Vagina (tissue), 2 donors: Measurements from ENCODE around the gene IL1RAPL1. TPM values are rescaled to one million over a fixed set of nuclear protein-coding genes. Genes with fewer than 3 reads are reported as not detected.

ENCODE experiments used
- DNase-seq, 2 donors: peaks; one replicate each; pipeline ENCODE4 v3.0.0-alpha.2; 2017; ENCODE audit errors: extremely low spot score in 2 of 2
- H3K27ac ChIP-seq: fragments of 200-600 bp; sonication (generic); one replicate; pipeline ENCODE4 v1.5.1; 2019
- H3K27me3 ChIP-seq: fragments of 200-600 bp; sonication (generic); one replicate; pipeline ENCODE4 v1.5.1; 2019
- H3K36me3 ChIP-seq, 2 donors: fragments of 200-600 bp; sonication (generic); one replicate each; pipeline ENCODE4 v1.5.1; 2017 to 2019
- H3K4me1 ChIP-seq: fragments of 200-600 bp; sonication (generic); one replicate; pipeline ENCODE4 v1.5.1; 2019
- H3K4me3 ChIP-seq, 2 donors: fragments of 200-600 bp; sonication (generic); 1 replicate in 1 of 2; 2 replicates in 1 of 2; pipeline ENCODE4 v1.5.1; 2016 to 2019
- H3K9me3 ChIP-seq: fragments of 200-600 bp; sonication (generic); one replicate; pipeline ENCODE4 v1.5.1; 2019
- POLR2A ChIP-seq, 2 donors: fragments of 450-650 bp; IDR thresholded peaks; one replicate each; pipeline ENCODE4 v1.6.1; 2017; ENCODE audit warnings: antibody characterized with exemption in 2 of 2, mild to moderate bottlenecking in 2 of 2, moderate library complexity in 2 of 2
- POLR2AphosphoS5 ChIP-seq, 2 donors: sonication (generic); formaldehyde crosslinking; IDR thresholded peaks; one replicate each; pipeline ENCODE4 v1.9.0; 2017; ENCODE audit warnings: antibody characterized with exemption in 2 of 2, mild to moderate bottlenecking in 2 of 2, low read depth in 1 of 2; ENCODE audit not compliant: insufficient read depth in 1 of 2
- intact Hi-C: fragments of 100-400 bp; cut with DNase I; formaldehyde crosslinking; loops from one replicate; pipeline ENCODE4 v1.15.1; 2023
- total RNA-seq: library from RNA; depleted of rRNA; stranded (reverse); fragments of >200 nt; gene quantifications from one replicate; pipeline ENCODE4 v1.2.3, GENCODE V29; 2016
- TF ChIP-seq, protein P1 (sequence below), 3 experiments: fragments of 450-650 bp in 2 of 3; fragments of 200-600 bp in 1 of 3; sonication (generic) in 1 of 3; IDR thresholded peaks; one replicate each; pipeline ENCODE4 v1.5.1; 2017 to 2019; ENCODE audit warnings: antibody characterized with exemption in 3 of 3, mild to moderate bottlenecking in 2 of 3, moderate library complexity in 2 of 3

IL1RAPL1 gene
- total RNA-seq, 1 donor from 2014 or later, result not detected

DNA sequence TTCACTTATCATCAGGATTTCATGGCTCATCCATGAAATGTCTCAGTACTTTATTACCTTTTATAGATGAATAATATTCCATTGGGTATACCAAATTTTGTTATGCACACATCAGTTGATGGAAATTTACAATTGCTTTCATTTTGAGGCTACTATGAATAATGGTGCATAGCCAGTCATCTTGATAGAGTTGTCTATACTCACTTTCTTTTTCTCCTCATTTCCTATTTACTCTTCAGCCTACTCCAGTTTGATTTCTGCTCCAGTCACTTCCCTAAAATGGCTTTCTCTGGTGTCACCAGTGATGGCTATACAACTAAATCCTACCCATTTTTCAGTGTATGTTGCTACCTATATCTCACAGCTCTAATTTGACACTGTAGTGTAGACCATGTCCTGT is 884.6 kb downstream of the IL1RAPL1 start:
- H3K4me1 ChIP-seq, result no peaks in the 10 kb centered on the region
- no peaks in the 10 kb centered on the region for H3K36me3 ChIP-seq
- no peaks in the 10 kb centered on the region for H3K27me3 ChIP-seq
- intact Hi-C loops, result no loop called here
- H3K27ac ChIP-seq, result no peak overlapping the region
- DNase-seq, result no peak
- H3K4me3 ChIP-seq, result no peak overlapping the region
- TF ChIP-seq, protein P1, sequence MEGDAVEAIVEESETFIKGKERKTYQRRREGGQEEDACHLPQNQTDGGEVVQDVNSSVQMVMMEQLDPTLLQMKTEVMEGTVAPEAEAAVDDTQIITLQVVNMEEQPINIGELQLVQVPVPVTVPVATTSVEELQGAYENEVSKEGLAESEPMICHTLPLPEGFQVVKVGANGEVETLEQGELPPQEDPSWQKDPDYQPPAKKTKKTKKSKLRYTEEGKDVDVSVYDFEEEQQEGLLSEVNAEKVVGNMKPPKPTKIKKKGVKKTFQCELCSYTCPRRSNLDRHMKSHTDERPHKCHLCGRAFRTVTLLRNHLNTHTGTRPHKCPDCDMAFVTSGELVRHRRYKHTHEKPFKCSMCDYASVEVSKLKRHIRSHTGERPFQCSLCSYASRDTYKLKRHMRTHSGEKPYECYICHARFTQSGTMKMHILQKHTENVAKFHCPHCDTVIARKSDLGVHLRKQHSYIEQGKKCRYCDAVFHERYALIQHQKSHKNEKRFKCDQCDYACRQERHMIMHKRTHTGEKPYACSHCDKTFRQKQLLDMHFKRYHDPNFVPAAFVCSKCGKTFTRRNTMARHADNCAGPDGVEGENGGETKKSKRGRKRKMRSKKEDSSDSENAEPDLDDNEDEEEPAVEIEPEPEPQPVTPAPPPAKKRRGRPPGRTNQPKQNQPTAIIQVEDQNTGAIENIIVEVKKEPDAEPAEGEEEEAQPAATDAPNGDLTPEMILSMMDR (IDR thresholded peaks at IDR 0.05), result no peak
- no peak for TF ChIP-seq POLR2A (IDR thresholded peaks at IDR 0.05)
- no peak for TF ChIP-seq POLR2AphosphoS5 (IDR thresholded peaks at IDR 0.05; ENCODE audit: insufficient read depth in 1 of 2, low read depth in 1 of 2)
- H3K9me3 ChIP-seq, result no peaks in the 10 kb centered on the region

DNA sequence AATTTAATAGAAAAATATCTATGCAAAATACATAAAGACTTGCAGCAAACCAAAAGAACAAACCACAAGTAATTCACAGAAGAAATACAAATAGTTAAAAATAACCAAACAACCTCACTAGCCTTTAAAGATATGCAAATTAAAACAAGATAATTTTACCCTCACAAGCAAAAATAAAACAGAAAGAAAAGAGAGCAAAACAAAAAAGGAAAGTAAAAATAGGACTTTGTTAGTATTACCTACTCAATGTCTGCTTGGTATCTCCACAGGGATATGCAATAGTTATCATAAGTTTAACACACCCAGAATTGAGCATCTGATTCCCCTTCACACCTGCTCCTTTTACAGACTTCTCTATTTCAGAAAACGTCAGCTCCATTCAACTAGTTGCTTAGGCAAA is 890.6 kb downstream of the IL1RAPL1 start:
- TF ChIP-seq POLR2A (IDR thresholded peaks at IDR 0.05) (no peak), POLR2AphosphoS5 (IDR thresholded peaks at IDR 0.05; ENCODE audit: insufficient read depth in 1 of 2, low read depth in 1 of 2) (no peak)
- TF ChIP-seq, protein P1 (IDR thresholded peaks at IDR 0.05), result no peak
- H3K4me3 ChIP-seq, result no peak overlapping the region
- no peaks in the 10 kb centered on the region for H3K9me3 ChIP-seq
- H3K36me3 ChIP-seq, result no peaks in the 10 kb centered on the region
- no peak overlapping the region for H3K27ac ChIP-seq
- intact Hi-C loops, result no loop called here
- H3K4me1 ChIP-seq, result no peaks in the 10 kb centered on the region
- DNase-seq, result no peak
- H3K27me3 ChIP-seq, result no peaks in the 10 kb centered on the region

DNA sequence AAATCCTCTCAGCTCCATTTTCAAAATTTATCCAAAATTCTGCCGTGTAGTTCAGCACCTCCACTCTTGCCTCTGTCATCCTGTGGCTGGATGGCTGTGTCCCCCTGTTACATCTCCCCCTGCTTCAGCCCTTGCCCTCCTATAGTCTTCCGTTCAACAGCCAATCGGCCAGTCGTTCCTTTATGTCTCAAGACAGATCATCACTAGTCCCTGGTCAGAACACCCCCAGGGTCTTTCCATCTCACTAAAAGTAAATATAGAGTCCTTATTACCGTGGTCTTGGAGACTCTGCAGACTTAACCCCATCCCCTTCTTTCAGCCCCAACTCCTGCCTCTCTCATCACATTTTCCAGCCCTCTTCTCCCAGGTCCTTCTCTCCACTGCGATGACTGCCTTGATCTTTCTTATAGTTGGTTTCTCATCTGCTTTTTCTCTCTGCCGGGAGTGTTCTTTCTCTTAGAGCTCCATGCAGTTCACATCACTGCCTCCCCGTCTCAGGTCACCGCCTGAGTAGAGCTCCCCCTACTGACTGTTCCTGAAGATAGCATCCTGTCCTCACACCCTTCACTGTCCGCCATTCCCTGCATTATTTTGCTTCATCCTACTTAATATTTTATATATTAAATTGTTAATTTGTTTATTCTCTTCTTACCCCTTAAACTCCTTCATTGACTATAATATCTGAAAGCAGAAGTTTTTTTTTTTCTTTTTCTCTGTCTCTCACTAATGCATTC is 891.3 kb downstream of the IL1RAPL1 start:
- intact Hi-C loops, result no loop called here
- no peak for DNase-seq
- TF ChIP-seq POLR2AphosphoS5 (IDR thresholded peaks at IDR 0.05; ENCODE audit: insufficient read depth in 1 of 2, low read depth in 1 of 2) (no peak), POLR2A (IDR thresholded peaks at IDR 0.05) (no peak)
- TF ChIP-seq, protein P1 (IDR thresholded peaks at IDR 0.05), result no peak
- Histone ChIP-seq H3K9me3 (no peaks in the 10 kb centered on the region), H3K27ac (no peak overlapping the region), H3K4me3 (no peak overlapping the region), H3K27me3 (no peaks in the 10 kb centered on the region), H3K4me1 (no peaks in the 10 kb centered on the region), H3K36me3 (no peaks in the 10 kb centered on the region)

DNA sequence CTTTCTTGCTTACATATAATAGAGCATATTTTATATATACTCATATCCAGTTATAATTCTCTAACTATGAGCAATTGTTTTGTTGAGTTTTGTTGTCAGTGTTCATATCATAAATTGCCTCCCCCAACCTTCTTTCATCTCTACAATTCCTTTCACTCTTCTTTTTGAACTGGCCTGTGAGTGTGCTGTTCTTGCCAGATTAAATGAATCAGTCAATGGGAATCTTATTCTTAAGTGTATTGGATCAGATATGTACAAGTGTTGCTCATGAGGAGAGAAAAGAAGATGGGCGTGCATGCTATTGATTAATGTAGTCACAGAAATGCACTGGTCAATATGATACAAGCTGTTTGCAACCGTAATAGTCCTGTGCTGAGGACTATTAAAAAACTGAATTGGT is 900.0 kb downstream of the IL1RAPL1 start:
- no peak for DNase-seq
- H3K9me3 ChIP-seq, result no peaks in the 10 kb centered on the region
- intact Hi-C loops, result no loop called here

DNA sequence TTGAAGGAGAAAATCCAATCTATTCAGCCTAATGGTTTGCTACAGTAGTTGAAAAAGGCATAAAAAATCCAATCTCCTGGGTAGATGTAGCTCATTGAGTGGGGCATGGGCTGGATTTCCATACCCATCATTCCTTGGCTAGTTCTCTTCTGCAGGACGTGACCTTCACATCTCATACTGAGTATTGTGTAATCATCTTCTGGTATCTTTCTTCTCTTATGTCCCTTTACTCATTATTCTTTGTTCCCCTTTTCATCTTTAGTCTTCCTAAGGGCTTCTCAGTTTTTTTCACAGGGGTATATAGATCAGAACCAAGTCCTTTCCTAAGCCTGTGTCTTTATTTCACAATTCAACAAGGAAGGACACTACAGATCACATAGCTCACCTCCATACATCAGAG is 900.5 kb downstream of the IL1RAPL1 start:
- no peak overlapping the region for H3K27ac ChIP-seq
- no peaks in the 10 kb centered on the region for H3K9me3 ChIP-seq
- no peak overlapping the region for H3K4me3 ChIP-seq
- TF ChIP-seq POLR2AphosphoS5 (IDR thresholded peaks at IDR 0.05; ENCODE audit: insufficient read depth in 1 of 2, low read depth in 1 of 2) (no peak), POLR2A (IDR thresholded peaks at IDR 0.05) (no peak)
- TF ChIP-seq, protein P1 (IDR thresholded peaks at IDR 0.05), result no peak
- H3K36me3 ChIP-seq, result no peaks in the 10 kb centered on the region
- no peak for DNase-seq
- no peaks in the 10 kb centered on the region for H3K27me3 ChIP-seq
- intact Hi-C loops, result no loop called here
- H3K4me1 ChIP-seq, result no peaks in the 10 kb centered on the region

More for the DNA sequence above, 900.0 kb downstream of the IL1RAPL1 start:
- TF ChIP-seq POLR2A (IDR thresholded peaks at IDR 0.05) (no peak), POLR2AphosphoS5 (IDR thresholded peaks at IDR 0.05; ENCODE audit: insufficient read depth in 1 of 2, low read depth in 1 of 2) (no peak)
- TF ChIP-seq, protein P1 (IDR thresholded peaks at IDR 0.05), result no peak
- H3K27ac ChIP-seq, result no peak overlapping the region
- no peaks in the 10 kb centered on the region for H3K4me1 ChIP-seq
- no peaks in the 10 kb centered on the region for H3K27me3 ChIP-seq
- no peaks in the 10 kb centered on the region for H3K36me3 ChIP-seq
- no peak overlapping the region for H3K4me3 ChIP-seq
